GM18867 (cell line): Measurements from ENCODE around the gene KIAA0753.
"Not testable (repeated sequence)": the region's sequence is repeated elsewhere in the genome, so short reads cannot be mapped to it uniquely, and the experiment has no call there.

Experiments used
- ATAC-seq: cut with Tn5 transposase; IDR thresholded peaks from one replicate; pipeline ENCODE4 v1.9.1; 2021; ENCODE audit warnings: mild to moderate bottlenecking, moderate library complexity; ENCODE audit not compliant: unreplicated experiment

Gene KIAA0753

GRCh38 chr17:6603744-6604325 lies 36.7 kb downstream of the KIAA0753 start:
- no peak for ATAC-seq

- no peak for ATAC-seq
These were observed 38.4 kb downstream of the KIAA0753 start for GRCh38 chr17:6602141-6602540.

- ATAC-seq: no peak
These were observed 41.1 kb downstream of the KIAA0753 start for GRCh38 chr17:6599364-6599763.

- no peak for ATAC-seq
These were observed 42.8 kb downstream of the KIAA0753 start for GRCh38 chr17:6597727-6598126.

GRCh38 chr17:6596941-6597340 lies 43.6 kb downstream of the KIAA0753 start:
- ATAC-seq: no peak

- no peak for ATAC-seq
These were observed 44.0 kb downstream of the KIAA0753 start for GRCh38 chr17:6596511-6596910.

- ATAC-seq: no peak
These were observed 44.4 kb downstream of the KIAA0753 start for GRCh38 chr17:6596081-6596480.

GRCh38 chr17:6593371-6593770 lies 47.1 kb downstream of the KIAA0753 start:
- ATAC-seq: not testable (repeated sequence)

- no peak for ATAC-seq
These were observed 48.3 kb downstream of the KIAA0753 start for GRCh38 chr17:6592173-6592572.

- no peak for ATAC-seq
These were observed 48.8 kb downstream of the KIAA0753 start for GRCh38 chr17:6591599-6592158.

GRCh38 chr17:6589266-6589946 lies 51.1 kb downstream of the KIAA0753 start:
- ATAC-seq: no peak

GRCh38 chr17:6588165-6588564 lies 52.3 kb downstream of the KIAA0753 start:
- ATAC-seq: no peak

- ATAC-seq: no peak
These were observed 53.2 kb downstream of the KIAA0753 start for GRCh38 chr17:6587310-6587709.

- no peak for ATAC-seq
These were observed 57.1 kb downstream of the KIAA0753 start for GRCh38 chr17:6583411-6583810.

GRCh38 chr17:6580625-6581024 lies 59.9 kb downstream of the KIAA0753 start:
- no peak for ATAC-seq

GRCh38 chr17:6578491-6578890 lies 62.0 kb downstream of the KIAA0753 start:
- ATAC-seq: no peak

- no peak for ATAC-seq
These were observed 62.7 kb downstream of the KIAA0753 start for GRCh38 chr17:6577686-6578263.

GRCh38 chr17:6576038-6576785 lies 64.3 kb downstream of the KIAA0753 start:
- ATAC-seq: no peak

GRCh38 chr17:6575596-6575988 lies 64.9 kb downstream of the KIAA0753 start:
- ATAC-seq: no peak

GRCh38 chr17:6574687-6575595 lies 65.6 kb downstream of the KIAA0753 start:
- ATAC-seq: no peak
